Keratinocyte (primary cell): ENCODE measurements around the gene TSPAN18.

ENCODE experiments used
- CTCF ChIP-seq, 3 experiments: IDR thresholded peaks in 1 of 3; conservative IDR thresholded peaks in 1 of 3; optimal IDR thresholded peaks in 1 of 3; 2 replicates in 2 of 3; 3 replicates in 1 of 3; pipeline versions ENCODE3 to v1.5.1; 2011; ENCODE audit warnings: low read length in 3 of 3, mild to moderate bottlenecking in 3 of 3, moderate library complexity in 2 of 3, control low read depth in 1 of 3, inconsistent platforms in 1 of 3; ENCODE audit not compliant: insufficient read depth in 2 of 3; ENCODE audit errors: extremely low read depth in 1 of 3
- EZH2 ChIP-seq: IDR thresholded peaks from one replicate; pipeline ENCODE4 v1.6.1; 2012; ENCODE audit warnings: inconsistent platforms, mild to moderate bottlenecking, low read length, moderate library complexity

GRCh38 chr11:44795803-44796535 lies 69.2 kb downstream of the TSPAN18 start:
- no peak for TF ChIP-seq CTCF (optimal IDR thresholded peaks at IDR 0.05 in 1 of 3, IDR thresholded peaks at IDR 0.05 in 1 of 3, conservative IDR thresholded peaks at IDR 0.05 in 1 of 3; ENCODE audit: extremely low read depth in 1 of 3, insufficient read depth in 2 of 3, low read length in 3 of 3)
- TF ChIP-seq EZH2 = no peak
